Subcutaneous adipose tissue (tissue), 4 donors: ENCODE data around the gene SERINC3. TPM values are rescaled to one million over a fixed set of nuclear protein-coding genes. Genes with fewer than 3 reads are reported as not detected.

Experiments used
- total RNA-seq, 4 donors: library from RNA; depleted of rRNA; stranded (reverse); fragments of >200 nt; gene quantifications; one replicate each; pipeline ENCODE4 v1.1.0, GENCODE V29; 2016
- TF ChIP-seq, protein P1 (sequence below): fragments of 450-650 bp; IDR thresholded peaks from one replicate; pipeline ENCODE4 v1.5.1; 2016; ENCODE audit warnings: low read depth, mild to moderate bottlenecking, control low read depth, antibody characterized with exemption, moderate library complexity

The SERINC3 gene
- total RNA-seq, 4 donors from 2014 or later = 137 to 178 (median 148) TPM

DNA sequence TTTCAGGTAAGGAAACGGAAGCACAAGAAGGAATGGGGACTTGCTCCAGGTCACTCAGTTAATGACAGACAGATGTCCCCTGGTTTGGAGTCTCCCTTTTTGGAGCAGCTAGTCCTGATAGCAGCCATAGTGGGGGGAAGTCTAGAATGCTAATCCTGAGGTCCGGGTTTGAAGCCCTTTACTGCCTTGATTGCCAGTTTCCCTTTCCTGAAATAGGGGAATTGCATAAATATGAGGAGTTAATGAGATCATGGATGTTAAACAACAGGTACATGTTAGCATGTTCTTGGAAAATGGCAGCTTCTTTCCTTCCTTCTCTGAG, 46.5 kb downstream of the SERINC3 start:
- TF ChIP-seq, protein P1, sequence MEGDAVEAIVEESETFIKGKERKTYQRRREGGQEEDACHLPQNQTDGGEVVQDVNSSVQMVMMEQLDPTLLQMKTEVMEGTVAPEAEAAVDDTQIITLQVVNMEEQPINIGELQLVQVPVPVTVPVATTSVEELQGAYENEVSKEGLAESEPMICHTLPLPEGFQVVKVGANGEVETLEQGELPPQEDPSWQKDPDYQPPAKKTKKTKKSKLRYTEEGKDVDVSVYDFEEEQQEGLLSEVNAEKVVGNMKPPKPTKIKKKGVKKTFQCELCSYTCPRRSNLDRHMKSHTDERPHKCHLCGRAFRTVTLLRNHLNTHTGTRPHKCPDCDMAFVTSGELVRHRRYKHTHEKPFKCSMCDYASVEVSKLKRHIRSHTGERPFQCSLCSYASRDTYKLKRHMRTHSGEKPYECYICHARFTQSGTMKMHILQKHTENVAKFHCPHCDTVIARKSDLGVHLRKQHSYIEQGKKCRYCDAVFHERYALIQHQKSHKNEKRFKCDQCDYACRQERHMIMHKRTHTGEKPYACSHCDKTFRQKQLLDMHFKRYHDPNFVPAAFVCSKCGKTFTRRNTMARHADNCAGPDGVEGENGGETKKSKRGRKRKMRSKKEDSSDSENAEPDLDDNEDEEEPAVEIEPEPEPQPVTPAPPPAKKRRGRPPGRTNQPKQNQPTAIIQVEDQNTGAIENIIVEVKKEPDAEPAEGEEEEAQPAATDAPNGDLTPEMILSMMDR = no peak

DNA sequence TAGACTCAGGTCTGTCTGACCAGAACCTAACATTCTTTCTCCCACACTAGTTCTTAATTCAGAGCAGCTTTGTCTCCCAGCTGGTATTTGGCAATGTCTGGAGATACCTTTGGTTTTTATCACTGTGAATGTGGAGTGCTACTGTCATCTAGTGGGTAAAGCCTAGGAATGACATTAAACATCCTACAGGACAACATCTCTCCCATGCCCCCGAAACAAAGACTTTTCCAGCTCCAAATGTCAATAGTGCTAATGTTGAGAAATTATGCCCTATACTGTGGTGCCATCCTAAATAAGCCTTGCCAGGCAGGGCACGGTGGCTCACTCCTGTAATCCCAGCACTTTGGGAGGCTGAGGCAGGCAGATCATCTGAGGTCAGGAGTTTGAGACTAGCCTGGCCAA, 50.4 kb downstream of the SERINC3 start:
- TF ChIP-seq, protein P1 = no peak

DNA sequence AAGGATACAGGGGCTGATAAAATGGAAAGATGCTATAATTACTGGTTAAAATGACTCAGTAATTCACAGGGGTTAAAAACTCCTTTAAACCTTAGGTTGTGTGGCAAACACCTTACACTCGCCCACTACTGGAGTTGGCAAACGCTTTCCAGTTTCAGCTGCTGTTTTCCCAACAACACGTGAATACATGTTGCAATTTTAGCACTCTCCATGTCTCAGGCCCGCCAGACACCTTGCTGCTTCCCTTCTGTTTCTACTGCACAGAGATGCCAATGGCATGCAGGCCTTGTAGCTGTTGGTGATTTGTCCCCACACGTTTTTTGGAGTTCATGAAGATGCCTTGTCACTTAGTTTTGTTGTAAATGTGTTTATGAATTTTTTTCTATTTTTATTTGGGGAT, 51.5 kb downstream of the SERINC3 start:
- TF ChIP-seq, protein P1 = no peak

DNA sequence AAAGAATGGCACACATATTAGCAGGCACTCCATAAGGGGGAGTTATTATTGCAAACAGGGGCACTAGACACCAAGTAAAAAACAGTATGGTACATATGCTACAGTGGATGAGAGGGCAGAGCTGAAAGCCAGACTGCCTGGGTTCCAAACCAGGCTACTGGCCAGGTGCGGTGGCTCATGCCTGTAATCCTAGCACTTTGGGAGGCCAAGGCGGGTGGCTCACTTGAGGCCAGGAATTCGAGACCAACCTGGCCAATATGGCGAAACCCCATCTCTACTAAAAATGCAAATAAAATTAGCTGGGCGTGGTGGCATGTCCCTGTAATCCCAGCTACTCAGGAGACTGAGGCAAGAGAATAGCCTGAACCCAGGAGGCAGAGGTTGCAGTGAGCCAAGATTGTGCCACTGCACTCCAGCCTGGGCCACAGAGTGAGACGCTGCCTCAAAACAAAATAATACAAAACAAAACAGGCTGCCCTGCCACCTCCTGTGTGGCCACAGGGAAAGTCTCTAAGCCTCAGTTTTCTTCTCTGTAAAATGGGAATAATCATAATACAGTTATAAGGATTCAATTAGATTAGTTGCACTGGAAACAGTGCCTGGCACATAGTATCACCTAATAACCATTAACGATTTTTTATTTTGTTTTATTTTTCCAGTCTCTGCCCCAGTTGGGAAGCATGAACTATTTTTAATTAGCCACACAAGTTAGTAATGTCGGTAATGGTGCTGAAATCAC, 53.7 kb downstream of the SERINC3 start:
- TF ChIP-seq, protein P1 = no peak

DNA sequence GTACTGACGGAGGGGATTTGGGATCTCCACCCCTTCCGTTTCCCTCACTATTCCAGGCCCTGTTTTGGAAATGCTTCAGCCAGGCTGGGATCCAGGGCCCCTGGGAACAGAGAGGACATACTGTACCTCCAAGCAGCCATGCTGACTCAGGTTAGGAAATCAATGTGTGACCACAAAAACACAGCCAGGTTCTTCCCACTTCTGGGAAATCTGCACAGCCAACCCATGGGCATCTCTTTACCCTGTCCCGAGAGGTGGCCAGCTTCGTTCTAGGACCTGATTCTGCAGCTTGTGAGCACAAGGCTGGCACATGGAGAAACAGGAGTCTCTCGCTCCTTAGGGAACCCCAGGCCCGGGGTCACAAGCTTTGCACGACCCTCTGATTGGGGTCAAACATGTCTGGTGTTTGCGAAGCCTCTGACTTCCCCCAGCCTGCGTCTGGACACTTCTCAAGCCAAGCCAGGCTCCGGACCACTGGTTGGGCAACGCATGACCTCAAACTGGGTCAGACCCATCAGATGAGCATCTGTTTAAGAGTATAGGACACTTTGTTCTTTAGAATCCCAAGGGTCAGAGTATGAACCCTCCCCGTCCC, 54.5 kb downstream of the SERINC3 start:
- TF ChIP-seq, protein P1 = no peak

DNA sequence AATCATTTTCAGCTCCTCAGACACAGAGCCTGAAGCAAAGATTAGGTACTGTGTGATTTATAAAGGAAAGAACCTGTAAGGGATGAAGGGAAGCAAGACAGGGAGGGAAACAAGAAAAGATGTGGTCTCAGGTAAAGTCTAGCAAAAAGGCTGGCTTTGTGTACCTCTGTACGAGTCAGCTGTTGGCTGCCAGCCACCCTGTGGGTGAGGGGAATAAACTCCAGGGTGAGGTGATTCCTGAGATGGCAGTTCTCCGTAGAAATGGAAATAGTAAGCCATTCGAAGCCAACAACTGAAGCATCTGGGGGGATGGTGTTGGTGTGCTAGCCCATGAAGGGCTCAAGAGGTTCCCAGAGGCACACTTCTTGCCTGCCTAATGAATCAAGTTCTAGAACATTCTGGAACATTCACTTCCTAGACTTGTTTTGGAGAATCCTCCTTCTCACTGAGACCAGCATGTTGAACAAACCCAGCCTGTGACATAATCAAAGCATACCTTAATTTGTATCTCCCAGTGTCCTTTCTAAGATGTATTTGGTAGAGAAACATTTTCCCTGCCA, 56.8 kb downstream of the SERINC3 start:
- TF ChIP-seq, protein P1 = no peak

DNA sequence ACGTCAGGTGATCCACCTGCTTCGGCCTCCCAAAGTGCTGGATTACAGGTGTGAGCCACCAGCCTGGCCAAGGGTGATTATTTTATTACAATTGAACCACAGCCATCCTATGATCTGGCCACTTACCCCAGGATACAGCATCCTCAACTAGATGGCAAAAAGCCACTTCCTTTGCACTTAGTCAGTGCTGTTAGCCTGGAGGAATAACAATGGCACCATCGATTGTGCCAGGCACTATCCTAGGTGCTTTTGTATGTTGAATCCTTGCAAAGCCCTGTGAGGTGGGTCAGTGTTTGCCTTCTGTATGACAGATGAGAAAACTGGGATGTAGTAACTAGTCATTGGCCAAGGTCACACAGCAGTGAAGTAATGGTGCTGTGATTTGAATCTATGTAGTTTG, 57.4 kb downstream of the SERINC3 start:
- TF ChIP-seq, protein P1 = no peak
